Measurements from ENCODE around the gene ARL15. TPM values are rescaled to one million over a fixed set of nuclear protein-coding genes. Genes with fewer than 3 reads are reported as not detected.
"Not testable (repeated sequence)": the region's sequence is repeated elsewhere in the genome, so short reads cannot be mapped to it uniquely, and the experiment has no call there.

The ARL15 gene
- total RNA-seq, 1 donor from 2014 or later, result 21.3 TPM

DNA sequence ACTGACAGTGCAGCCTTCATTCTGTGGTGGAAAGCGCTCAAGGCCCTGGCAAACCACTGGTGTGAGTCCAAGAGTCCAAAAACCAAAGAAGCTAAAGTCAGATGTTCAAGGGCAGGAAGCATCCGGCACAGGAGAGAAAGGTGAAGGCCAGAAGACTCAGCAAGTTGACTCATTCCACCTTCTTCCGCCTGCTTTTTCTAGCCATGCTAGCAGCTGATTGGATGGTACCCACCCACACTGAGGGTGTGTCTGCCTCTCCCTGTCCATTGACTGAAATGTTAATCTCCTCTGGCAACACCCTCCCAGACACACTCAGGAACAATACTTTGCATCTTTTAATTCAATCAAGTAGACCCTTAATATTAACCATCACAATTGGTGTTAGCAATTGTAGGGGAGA lies 453.9 kb downstream of the ARL15 start:
- DNase-seq (ENCODE audit: low spot score), result no peak
- intact Hi-C loops (cut with DNase I), result no loop called here

GRCh38 chr5:53836851-53837430 lies 473.4 kb downstream of the ARL15 start:
- DNase-seq (ENCODE audit: low spot score); intact Hi-C loops (cut with DNase I): not testable (repeated sequence)

GRCh38 chr5:53834500-53834899 lies 475.9 kb downstream of the ARL15 start:
- intact Hi-C loops (cut with DNase I), result no loop called here

More at GRCh38 chr5:53834500-53834899, 475.9 kb downstream of the ARL15 start:
- DNase-seq (ENCODE audit: low spot score), result no peak

Small RNA genes within 50 kb of the gene (microRNA-seq; reads per million reads assigned to microRNA genes)
- gene MIR4459, result not detected
- not detected for gene MIR581

Other genes with a start within 250 kb of the ARL15 start
- 210 TPM for gene HSPB3, start 145.1 kb upstream of the ARL15 start, total RNA-seq
- 24.2 TPM for gene SNX18, start 207.2 kb upstream of the ARL15 start, total RNA-seq

Measured in cardiac septum (tissue), 1 donor.